Left lung (tissue), 10 donors: ENCODE measurements around the gene ANKRD12. TPM values are rescaled to one million over a fixed set of nuclear protein-coding genes. Genes with fewer than 3 reads are reported as not detected.
"Not testable (repeated sequence)": the region's sequence is repeated elsewhere in the genome, so short reads cannot be mapped to it uniquely, and the experiment has no call there.

ENCODE experiments used
- ATAC-seq: fragments of 200-7000 bp; cut with Tn5 transposase; one replicate; pipeline ENCODE4 v1.9.1; 2020; ENCODE audit warnings: moderate library complexity
- DNase-seq, 4 donors: peaks; one replicate each; pipeline ENCODE4 v3.0.0-alpha.2; 2013 to 2020
- H3K27ac ChIP-seq, 2 donors: fragments of 200-600 bp; sonication (generic) in 1 of 2; one replicate each; pipeline versions ENCODE4 v1.5.0 to v1.8.0; 2020 to 2021
- H3K27me3 ChIP-seq, 2 donors: fragments of 200-600 bp; sonication (generic) in 1 of 2; one replicate each; pipeline versions ENCODE4 v1.5.0 to v1.8.0; 2020 to 2021
- H3K36me3 ChIP-seq, 2 donors: fragments of 200-600 bp; sonication (generic) in 1 of 2; one replicate each; pipeline versions ENCODE4 v1.5.0 to v1.8.0; 2020 to 2021
- H3K4me1 ChIP-seq, 2 donors: fragments of 200-600 bp; one replicate each; pipeline ENCODE4 v1.8.0; 2021
- H3K4me3 ChIP-seq, 2 donors: fragments of 200-600 bp; sonication (generic) in 1 of 2; one replicate each; pipeline versions ENCODE4 v1.5.0 to v1.8.0; 2020 to 2021; ENCODE audit warnings: mild to moderate bottlenecking in 1 of 2
- H3K9me3 ChIP-seq, 2 donors: fragments of 200-600 bp; sonication (generic) in 1 of 2; one replicate each; pipeline versions ENCODE4 v1.5.0 to v1.8.0; 2020 to 2021
- intact Hi-C, 2 donors: fragments of 100-400 bp; cut with DNase I; formaldehyde crosslinking; loops; one replicate each; pipeline versions ENCODE4 v1.11.2 to v1.14.2; 2022
- polyA plus RNA-seq, 6 donors: library from polyadenylated mRNA; unstranded; fragments of 120-200 nt; gene quantifications; one replicate each; pipeline ENCODE4 v1.2.1, GENCODE V29; 2013; ENCODE audit not compliant: insufficient read length in 6 of 6
- total RNA-seq, 2 donors: library from RNA; stranded (reverse); fragmentation: NEBNext Ultra II Directional; extraction: Animal tissue kit (Norgen Biotek cat#: 25700); gene quantifications; one replicate each; pipeline ENCODE4 v1.2.1, GENCODE V29; 2021
- TF ChIP-seq, protein P1 (sequence below), 2 donors: fragments of 200-600 bp; sonication (generic) in 1 of 2; IDR thresholded peaks; one replicate each; pipeline versions ENCODE4 v1.5.0 to v1.8.0; 2021; ENCODE audit warnings: antibody characterized with exemption in 2 of 2
- donor health status: DM: no; HTN: yes; CAD: no.
- donor health status: DM: no; HTN: no; CAD: no.

Gene ANKRD12
- total and polyA plus RNA-seq, 8 donors, result 20.0 to 64.3 (median 31.4) TPM

- DNase-seq, result no peak
- H3K36me3 ChIP-seq, result peaks cover 0 to 6% of the 10 kb centered on the region in 2 donors
- H3K4me1 ChIP-seq, result peaks cover 0 to 49% of the 10 kb centered on the region in 2 donors
- intact Hi-C loops, result no loop called here
- H3K9me3 ChIP-seq, result no peaks in the 10 kb centered on the region
- no peak for ATAC-seq
- H3K27ac ChIP-seq, result no peak overlapping the region
- H3K4me3 ChIP-seq, result no peak overlapping the region
- TF ChIP-seq, protein P1, sequence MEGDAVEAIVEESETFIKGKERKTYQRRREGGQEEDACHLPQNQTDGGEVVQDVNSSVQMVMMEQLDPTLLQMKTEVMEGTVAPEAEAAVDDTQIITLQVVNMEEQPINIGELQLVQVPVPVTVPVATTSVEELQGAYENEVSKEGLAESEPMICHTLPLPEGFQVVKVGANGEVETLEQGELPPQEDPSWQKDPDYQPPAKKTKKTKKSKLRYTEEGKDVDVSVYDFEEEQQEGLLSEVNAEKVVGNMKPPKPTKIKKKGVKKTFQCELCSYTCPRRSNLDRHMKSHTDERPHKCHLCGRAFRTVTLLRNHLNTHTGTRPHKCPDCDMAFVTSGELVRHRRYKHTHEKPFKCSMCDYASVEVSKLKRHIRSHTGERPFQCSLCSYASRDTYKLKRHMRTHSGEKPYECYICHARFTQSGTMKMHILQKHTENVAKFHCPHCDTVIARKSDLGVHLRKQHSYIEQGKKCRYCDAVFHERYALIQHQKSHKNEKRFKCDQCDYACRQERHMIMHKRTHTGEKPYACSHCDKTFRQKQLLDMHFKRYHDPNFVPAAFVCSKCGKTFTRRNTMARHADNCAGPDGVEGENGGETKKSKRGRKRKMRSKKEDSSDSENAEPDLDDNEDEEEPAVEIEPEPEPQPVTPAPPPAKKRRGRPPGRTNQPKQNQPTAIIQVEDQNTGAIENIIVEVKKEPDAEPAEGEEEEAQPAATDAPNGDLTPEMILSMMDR (IDR thresholded peaks at IDR 0.05), result no peak
- no peaks in the 10 kb centered on the region for H3K27me3 ChIP-seq
Measured at GRCh38 chr18:9156604-9157249, 20.1 kb downstream of the ANKRD12 start.

DNA sequence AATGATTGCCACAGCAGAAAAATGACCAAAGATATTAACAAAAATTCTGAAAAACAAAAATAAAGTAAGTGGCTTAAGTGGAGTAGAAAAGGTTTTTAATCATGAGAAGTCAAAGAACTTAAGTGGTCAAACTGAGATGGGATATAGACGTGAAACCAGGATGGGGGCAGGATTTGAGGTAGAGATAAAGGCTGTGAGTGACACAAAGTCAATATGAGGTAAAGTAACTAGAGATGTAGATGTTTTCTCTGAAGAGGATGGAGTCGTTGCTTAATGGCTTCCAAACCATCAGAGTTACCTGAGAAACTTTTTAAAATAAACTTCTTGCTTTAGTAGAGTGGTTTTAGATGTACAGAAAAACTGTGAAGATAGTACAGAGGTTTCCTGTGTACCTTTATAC, 21.2 kb downstream of the ANKRD12 start:
- Histone ChIP-seq H3K27ac (no peak overlapping the region), H3K4me3 (no peak overlapping the region), H3K9me3 (no peaks in the 10 kb centered on the region), H3K36me3 (peaks cover 0 to 6% of the 10 kb centered on the region in 2 donors), H3K4me1 (peaks cover 0 to 38% of the 10 kb centered on the region in 2 donors), H3K27me3 (no peaks in the 10 kb centered on the region)
- ATAC-seq (no peak), DNase-seq (no peak)
- TF ChIP-seq, protein P1 (IDR thresholded peaks at IDR 0.05), result no peak
- intact Hi-C loops, result no loop called here

DNA sequence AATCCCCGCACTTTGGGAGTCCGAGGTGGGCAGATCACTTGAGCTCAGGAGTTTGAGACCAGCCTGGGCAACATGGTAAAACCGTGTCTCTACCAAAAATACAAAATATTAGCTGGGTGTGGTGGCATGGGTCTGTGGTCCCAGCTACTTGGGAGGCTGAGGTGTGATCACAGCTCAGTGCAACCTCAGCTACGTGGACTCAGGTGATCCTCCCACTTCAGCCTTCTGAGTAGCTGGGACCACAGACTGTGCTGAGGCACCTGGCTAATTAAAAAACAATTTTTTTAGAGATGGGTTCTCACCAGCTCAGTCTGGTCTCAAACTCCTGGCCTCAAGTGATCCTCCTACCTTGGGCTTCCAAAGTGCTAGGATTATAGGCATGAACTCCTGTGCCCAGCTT, 23.4 kb downstream of the ANKRD12 start:
- DNase-seq (no peak), ATAC-seq (no peak)
- Histone ChIP-seq H3K9me3 (peaks cover 0 to 12% of the 10 kb centered on the region in 2 donors), H3K4me1 (peaks cover 0 to 18% of the 10 kb centered on the region in 2 donors), H3K4me3 (no peak overlapping the region), H3K36me3 (peaks cover 0 to 6% of the 10 kb centered on the region in 2 donors), H3K27me3 (no peaks in the 10 kb centered on the region), H3K27ac (no peak overlapping the region)
- TF ChIP-seq, protein P1 (IDR thresholded peaks at IDR 0.05), result no peak
- intact Hi-C loops, result no loop called here

DNA sequence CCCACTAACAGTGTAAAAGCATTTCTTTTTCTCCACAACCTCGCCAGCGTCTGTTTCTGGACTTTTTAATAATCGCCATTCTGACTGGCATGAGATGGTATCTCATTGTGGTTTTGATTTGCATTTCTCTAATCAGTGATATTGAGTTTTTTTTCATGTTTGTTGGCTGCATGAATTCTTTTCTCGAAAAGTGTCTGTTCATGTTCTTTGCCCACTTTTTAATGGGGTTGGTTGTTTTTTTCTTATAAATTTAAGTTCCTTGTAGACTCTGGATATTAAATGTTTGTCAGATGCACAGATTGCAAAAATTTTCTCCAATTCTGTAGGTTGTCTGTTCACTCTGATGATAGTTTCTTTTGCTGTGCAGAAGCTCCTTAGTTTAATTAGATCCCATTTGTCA, 26.1 kb downstream of the ANKRD12 start:
- ATAC-seq, H3K4me1 ChIP-seq, H3K4me3 ChIP-seq, H3K36me3 ChIP-seq, DNase-seq, intact Hi-C loops, H3K27me3 ChIP-seq, H3K27ac ChIP-seq: not testable (repeated sequence)
- H3K9me3 ChIP-seq, result peaks cover 0 to 12% of the 10 kb centered on the region in 2 donors

DNA sequence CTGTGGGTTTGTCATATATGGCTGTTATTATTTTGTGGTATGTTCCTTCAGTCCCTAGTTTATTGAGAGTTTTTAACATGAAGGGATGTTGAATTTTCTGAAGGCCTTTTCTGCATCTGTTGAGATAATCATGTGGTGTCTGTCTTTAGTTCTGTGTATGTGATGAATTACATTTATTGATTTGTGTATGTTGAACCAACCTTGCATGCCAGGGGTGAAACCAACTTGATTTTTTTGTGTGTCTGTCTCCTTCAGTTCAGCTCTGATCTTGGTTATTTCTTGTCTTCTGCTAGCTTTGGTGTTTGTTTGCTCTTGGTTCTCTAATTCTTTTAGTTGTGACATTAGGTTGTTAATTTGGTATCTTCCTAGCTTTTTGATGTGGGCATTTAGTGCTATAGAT, 27.6 kb downstream of the ANKRD12 start:
- H3K4me3 ChIP-seq, H3K36me3 ChIP-seq, DNase-seq, H3K27ac ChIP-seq, intact Hi-C loops, H3K4me1 ChIP-seq, ATAC-seq, H3K27me3 ChIP-seq: not testable (repeated sequence)
- peaks cover 0 to 12% of the 10 kb centered on the region in 2 donors for H3K9me3 ChIP-seq

GRCh38 chr18:9165883-9166282, 29.3 kb downstream of the ANKRD12 start:
- H3K4me1 ChIP-seq, ATAC-seq, intact Hi-C loops: not testable (repeated sequence)

DNA sequence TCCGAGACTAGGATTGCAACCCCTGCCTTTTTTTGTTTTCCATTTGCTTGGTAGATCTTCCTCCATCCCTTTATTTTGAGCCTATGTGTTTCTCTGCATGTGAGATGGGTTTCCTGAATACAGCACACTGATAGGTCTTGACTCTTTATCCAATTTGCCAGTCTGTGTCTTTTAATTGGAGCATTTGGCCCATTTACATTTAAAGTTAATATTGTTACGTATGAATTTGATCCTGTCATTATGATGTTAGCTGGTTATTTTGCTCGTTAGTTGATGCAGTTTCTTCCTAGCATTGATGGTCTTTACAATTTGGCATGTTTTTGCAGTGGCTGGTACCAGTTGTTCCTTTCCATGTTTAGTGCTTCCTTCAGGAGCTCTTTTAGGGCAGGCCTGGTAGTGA, 32.9 kb downstream of the ANKRD12 start:
- intact Hi-C loops, DNase-seq, H3K27ac ChIP-seq, H3K9me3 ChIP-seq, H3K27me3 ChIP-seq, H3K4me3 ChIP-seq, H3K36me3 ChIP-seq, ATAC-seq: not testable (repeated sequence)
- peaks cover 6 to 34% of the 10 kb centered on the region in 2 donors for H3K4me1 ChIP-seq

More at GRCh38 chr18:9165883-9166282, 29.3 kb downstream of the ANKRD12 start:
- H3K9me3 ChIP-seq, result peaks cover 0 to 12% of the 10 kb centered on the region in 2 donors
- not testable (repeated sequence) for H3K27ac ChIP-seq, H3K4me3 ChIP-seq, H3K36me3 ChIP-seq, H3K27me3 ChIP-seq, DNase-seq

DNA sequence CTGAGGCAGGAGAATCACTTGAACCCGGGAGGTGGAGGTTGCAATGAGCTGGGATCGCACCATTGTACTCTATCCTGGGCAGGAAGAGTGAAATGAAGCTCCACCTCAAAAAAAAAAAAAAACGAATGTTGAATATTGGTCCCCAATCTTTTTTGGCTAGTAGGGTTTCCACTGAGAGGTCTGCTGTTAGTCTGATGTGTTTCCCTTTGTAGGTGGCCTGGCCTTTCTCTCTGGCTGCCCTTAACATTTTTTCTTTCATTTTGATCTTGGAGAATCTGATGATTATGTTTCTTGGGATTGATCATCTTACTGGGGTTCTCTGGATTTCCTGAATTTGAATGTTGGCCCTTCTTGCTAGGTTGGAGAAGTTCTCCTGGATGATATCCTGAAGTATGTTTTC, 35.3 kb downstream of the ANKRD12 start:
- H3K4me3 ChIP-seq, H3K27me3 ChIP-seq, H3K9me3 ChIP-seq, H3K36me3 ChIP-seq, ATAC-seq, intact Hi-C loops, DNase-seq: not testable (repeated sequence)
- H3K4me1 ChIP-seq, result peaks cover 6 to 51% of the 10 kb centered on the region in 2 donors
- peak overlapping the region in 1 of 2 donors; percentile 45 for H3K27ac ChIP-seq
